ENCODE data around the gene C1orf185.
"Not testable (repeated sequence)": the region's sequence is repeated elsewhere in the genome, so short reads cannot be mapped to it uniquely, and the experiment has no call there.

Gene C1orf185

GRCh38 chr1:51133045-51133444 lies 31.0 kb downstream of the C1orf185 start:
- TF ChIP-seq, protein P1, sequence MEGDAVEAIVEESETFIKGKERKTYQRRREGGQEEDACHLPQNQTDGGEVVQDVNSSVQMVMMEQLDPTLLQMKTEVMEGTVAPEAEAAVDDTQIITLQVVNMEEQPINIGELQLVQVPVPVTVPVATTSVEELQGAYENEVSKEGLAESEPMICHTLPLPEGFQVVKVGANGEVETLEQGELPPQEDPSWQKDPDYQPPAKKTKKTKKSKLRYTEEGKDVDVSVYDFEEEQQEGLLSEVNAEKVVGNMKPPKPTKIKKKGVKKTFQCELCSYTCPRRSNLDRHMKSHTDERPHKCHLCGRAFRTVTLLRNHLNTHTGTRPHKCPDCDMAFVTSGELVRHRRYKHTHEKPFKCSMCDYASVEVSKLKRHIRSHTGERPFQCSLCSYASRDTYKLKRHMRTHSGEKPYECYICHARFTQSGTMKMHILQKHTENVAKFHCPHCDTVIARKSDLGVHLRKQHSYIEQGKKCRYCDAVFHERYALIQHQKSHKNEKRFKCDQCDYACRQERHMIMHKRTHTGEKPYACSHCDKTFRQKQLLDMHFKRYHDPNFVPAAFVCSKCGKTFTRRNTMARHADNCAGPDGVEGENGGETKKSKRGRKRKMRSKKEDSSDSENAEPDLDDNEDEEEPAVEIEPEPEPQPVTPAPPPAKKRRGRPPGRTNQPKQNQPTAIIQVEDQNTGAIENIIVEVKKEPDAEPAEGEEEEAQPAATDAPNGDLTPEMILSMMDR (IDR thresholded peaks at IDR 0.05; ENCODE audit: borderline replicate concordance, insufficient read depth, low read depth, low read length): no peak
- no peak overlapping the region for H3K4me3 ChIP-seq (ENCODE audit: low read depth, low read length)

GRCh38 chr1:51137696-51138095 lies 35.7 kb downstream of the C1orf185 start:
- H3K4me3 ChIP-seq (ENCODE audit: low read depth, low read length): not testable (repeated sequence)

DNA sequence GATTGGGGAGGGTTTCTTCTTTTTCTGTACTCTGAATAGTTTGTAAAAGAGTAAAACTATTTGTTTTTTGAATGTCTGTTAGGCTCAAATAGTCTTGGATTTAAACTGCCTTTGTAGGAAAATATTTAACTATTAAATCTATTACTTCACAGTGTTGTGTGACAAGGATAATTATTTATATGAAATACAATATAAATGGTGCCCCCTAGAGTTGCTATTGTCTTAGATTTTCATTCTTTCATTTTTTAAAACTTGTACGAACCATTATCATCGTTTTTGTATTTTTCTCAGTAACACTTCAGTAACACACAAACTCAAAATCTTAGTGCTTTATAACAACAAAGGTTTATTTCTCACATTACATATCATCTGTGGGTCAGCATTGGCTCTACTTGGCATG lies 37.4 kb downstream of the C1orf185 start:
- no peak overlapping the region for H3K4me3 ChIP-seq (ENCODE audit: low read depth, low read length)
- TF ChIP-seq, protein P1 (IDR thresholded peaks at IDR 0.05; ENCODE audit: borderline replicate concordance, insufficient read depth, low read depth, low read length): no peak

GRCh38 chr1:51147394-51147793 lies 45.4 kb downstream of the C1orf185 start:
- H3K4me3 ChIP-seq (ENCODE audit: low read depth, low read length): no peak overlapping the region
- TF ChIP-seq, protein P1 (IDR thresholded peaks at IDR 0.05; ENCODE audit: borderline replicate concordance, insufficient read depth, low read depth, low read length): no peak

DNA sequence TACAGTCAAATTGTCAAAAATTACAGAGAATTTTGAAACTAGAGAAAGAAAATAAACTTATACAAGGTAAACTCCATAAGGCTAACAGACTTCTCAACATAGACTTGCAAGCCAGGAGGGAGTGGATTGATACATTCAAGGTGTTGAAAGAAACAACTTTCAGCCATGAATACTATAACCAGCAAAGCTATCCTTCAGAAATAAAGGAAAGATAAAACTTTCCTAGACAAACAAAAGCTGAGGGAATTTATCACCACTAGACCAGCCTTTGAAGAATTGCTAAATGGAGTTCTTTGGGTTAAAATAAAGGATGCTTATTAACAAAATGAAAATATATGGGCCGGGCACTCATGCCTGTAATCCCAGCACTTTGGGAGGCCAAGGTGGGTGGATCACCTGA lies 52.7 kb downstream of the C1orf185 start:
- TF ChIP-seq, protein P1 (IDR thresholded peaks at IDR 0.05; ENCODE audit: borderline replicate concordance, insufficient read depth, low read depth, low read length): no peak
- no peak overlapping the region for H3K4me3 ChIP-seq (ENCODE audit: low read depth, low read length)

GRCh38 chr1:51156752-51157151 lies 54.7 kb downstream of the C1orf185 start:
- TF ChIP-seq, protein P1 (IDR thresholded peaks at IDR 0.05; ENCODE audit: borderline replicate concordance, insufficient read depth, low read depth, low read length): no peak
- H3K4me3 ChIP-seq (ENCODE audit: low read depth, low read length): no peak overlapping the region

- TF ChIP-seq, protein P1 (IDR thresholded peaks at IDR 0.05; ENCODE audit: borderline replicate concordance, insufficient read depth, low read depth, low read length): no peak
- H3K4me3 ChIP-seq (ENCODE audit: low read depth, low read length): no peak overlapping the region
Observed at GRCh38 chr1:51157395-51157794, 55.4 kb downstream of the C1orf185 start.

- TF ChIP-seq, protein P1 (IDR thresholded peaks at IDR 0.05; ENCODE audit: borderline replicate concordance, insufficient read depth, low read depth, low read length): no peak
- H3K4me3 ChIP-seq (ENCODE audit: low read depth, low read length): no peak overlapping the region
Observed at GRCh38 chr1:51158263-51158662, 56.2 kb downstream of the C1orf185 start.

GRCh38 chr1:51162560-51162959 lies 60.5 kb downstream of the C1orf185 start:
- not testable (repeated sequence) for H3K4me3 ChIP-seq (ENCODE audit: low read depth, low read length)
